Measurements from ENCODE around the gene DNAH14.
"Not testable (repeated sequence)": the region's sequence is repeated elsewhere in the genome, so short reads cannot be mapped to it uniquely, and the experiment has no call there.

Gene DNAH14

DNA sequence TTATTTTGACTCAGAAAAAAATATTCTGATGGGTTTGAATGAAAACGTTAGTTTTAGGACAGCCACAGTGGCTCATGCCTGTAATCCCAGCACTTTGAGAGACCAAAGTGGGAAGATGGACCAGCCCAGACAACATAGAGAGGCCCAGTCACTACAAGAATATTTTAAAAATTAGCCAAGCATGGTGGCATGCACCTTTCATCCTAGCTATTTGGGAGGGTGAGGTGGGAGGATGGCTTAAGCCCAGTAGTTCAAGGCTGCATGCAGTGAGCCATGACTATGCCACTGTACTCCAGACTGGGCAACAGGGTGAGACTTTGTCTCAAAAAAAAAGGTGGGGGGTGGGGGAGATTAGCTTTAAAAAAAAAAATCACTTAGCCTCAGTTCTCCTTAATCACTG, 370.9 kb downstream of the DNAH14 start:
- no peaks in the 10 kb centered on the region for H3K36me3 ChIP-seq (ENCODE audit: control insufficient read depth, insufficient read depth, low read length)
- no peaks in the 10 kb centered on the region for H3K9me3 ChIP-seq (ENCODE audit: control insufficient read depth, low read length)
- no peaks in the 10 kb centered on the region for H3K27me3 ChIP-seq (ENCODE audit: control insufficient read depth, insufficient read depth, low read length)

GRCh38 chr1:225304996-225305395, 375.5 kb downstream of the DNAH14 start:
- Histone ChIP-seq H3K36me3 (ENCODE audit: control insufficient read depth, insufficient read depth, low read length) (no peaks in the 10 kb centered on the region), H3K9ac (ENCODE audit: low read length) (no peak overlapping the region), H3K4me1 (ENCODE audit: control insufficient read depth, insufficient read depth, low read length) (no peaks in the 10 kb centered on the region), H3K9me3 (ENCODE audit: control insufficient read depth, low read length) (no peaks in the 10 kb centered on the region), H3K4me3 (ENCODE audit: low read length) (no peak overlapping the region), H3K27me3 (ENCODE audit: control insufficient read depth, insufficient read depth, low read length) (no peaks in the 10 kb centered on the region)

More for the DNA sequence above, 370.9 kb downstream of the DNAH14 start:
- no peak overlapping the region for H3K9ac ChIP-seq (ENCODE audit: low read length)
- no peaks in the 10 kb centered on the region for H3K4me1 ChIP-seq (ENCODE audit: control insufficient read depth, insufficient read depth, low read length)
- H3K4me3 ChIP-seq (ENCODE audit: low read length): no peak overlapping the region

DNA sequence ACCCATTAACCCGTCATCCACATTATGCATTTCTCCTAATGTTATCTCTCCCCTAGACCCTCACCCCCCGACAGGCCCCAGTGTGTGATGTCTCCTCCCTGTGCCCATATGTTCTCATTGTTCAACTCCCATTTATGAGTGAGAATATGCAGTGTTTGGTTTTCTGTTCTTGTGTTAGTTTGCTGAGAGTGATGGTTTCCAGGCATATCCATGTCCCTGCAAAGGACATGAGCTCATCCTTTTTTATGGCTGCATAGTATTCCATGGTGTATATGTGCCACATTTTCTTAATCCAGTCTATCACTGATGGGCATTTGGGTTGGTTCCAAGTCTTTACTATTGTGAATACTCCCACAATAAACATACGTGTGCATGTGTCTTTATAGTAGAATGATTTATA, 381.1 kb downstream of the DNAH14 start:
- H3K9me3 ChIP-seq (ENCODE audit: control insufficient read depth, low read length); H3K4me3 ChIP-seq (ENCODE audit: low read length); H3K9ac ChIP-seq (ENCODE audit: low read length); H3K36me3 ChIP-seq (ENCODE audit: control insufficient read depth, insufficient read depth, low read length); H3K4me1 ChIP-seq (ENCODE audit: control insufficient read depth, insufficient read depth, low read length); H3K27me3 ChIP-seq (ENCODE audit: control insufficient read depth, insufficient read depth, low read length): not testable (repeated sequence)

GRCh38 chr1:225318706-225319575, 389.5 kb downstream of the DNAH14 start:
- no peak overlapping the region for H3K4me3 ChIP-seq (ENCODE audit: low read length)
- H3K4me1 ChIP-seq (ENCODE audit: control insufficient read depth, insufficient read depth, low read length): no peaks in the 10 kb centered on the region
- H3K27me3 ChIP-seq (ENCODE audit: control insufficient read depth, insufficient read depth, low read length): no peaks in the 10 kb centered on the region
- no peaks in the 10 kb centered on the region for H3K9me3 ChIP-seq (ENCODE audit: control insufficient read depth, low read length)
- no peaks in the 10 kb centered on the region for H3K36me3 ChIP-seq (ENCODE audit: control insufficient read depth, insufficient read depth, low read length)
- no peak overlapping the region for H3K9ac ChIP-seq (ENCODE audit: low read length)

GRCh38 chr1:225319871-225320270, 390.4 kb downstream of the DNAH14 start:
- H3K9ac ChIP-seq (ENCODE audit: low read length): no peak overlapping the region
- no peaks in the 10 kb centered on the region for H3K9me3 ChIP-seq (ENCODE audit: control insufficient read depth, low read length)
- no peaks in the 10 kb centered on the region for H3K36me3 ChIP-seq (ENCODE audit: control insufficient read depth, insufficient read depth, low read length)
- H3K4me1 ChIP-seq (ENCODE audit: control insufficient read depth, insufficient read depth, low read length): no peaks in the 10 kb centered on the region
- H3K27me3 ChIP-seq (ENCODE audit: control insufficient read depth, insufficient read depth, low read length): no peaks in the 10 kb centered on the region
- no peak overlapping the region for H3K4me3 ChIP-seq (ENCODE audit: low read length)

DNA sequence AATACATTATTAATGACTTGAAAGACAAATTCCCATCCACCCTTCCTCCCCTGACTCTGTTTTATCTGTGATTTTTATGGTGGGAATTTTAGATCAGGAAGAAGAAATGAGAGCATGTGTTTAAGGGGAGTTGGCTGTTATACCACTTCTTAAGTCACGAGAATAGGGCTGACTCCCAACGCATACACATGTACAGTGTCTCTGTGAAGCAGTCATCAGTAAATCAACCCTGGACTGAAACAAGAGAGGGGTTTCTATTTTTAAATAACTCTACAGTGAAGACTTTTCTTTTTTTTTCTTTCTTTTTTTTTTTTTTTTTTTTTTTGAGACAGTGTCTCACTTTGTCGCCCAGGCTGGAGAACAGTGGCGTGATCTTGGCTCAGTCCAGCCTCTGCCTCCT, 392.3 kb downstream of the DNAH14 start:
- H3K9me3 ChIP-seq (ENCODE audit: control insufficient read depth, low read length): no peaks in the 10 kb centered on the region
- no peak overlapping the region for H3K9ac ChIP-seq (ENCODE audit: low read length)
- H3K4me1 ChIP-seq (ENCODE audit: control insufficient read depth, insufficient read depth, low read length): no peaks in the 10 kb centered on the region
- no peak overlapping the region for H3K4me3 ChIP-seq (ENCODE audit: low read length)
- no peaks in the 10 kb centered on the region for H3K36me3 ChIP-seq (ENCODE audit: control insufficient read depth, insufficient read depth, low read length)
- H3K27me3 ChIP-seq (ENCODE audit: control insufficient read depth, insufficient read depth, low read length): no peaks in the 10 kb centered on the region

GRCh38 chr1:225329041-225329440, 399.6 kb downstream of the DNAH14 start:
- no peaks in the 10 kb centered on the region for H3K4me1 ChIP-seq (ENCODE audit: control insufficient read depth, insufficient read depth, low read length)
- H3K4me3 ChIP-seq (ENCODE audit: low read length): no peak overlapping the region
- H3K36me3 ChIP-seq (ENCODE audit: control insufficient read depth, insufficient read depth, low read length): no peaks in the 10 kb centered on the region
- H3K9ac ChIP-seq (ENCODE audit: low read length): no peak overlapping the region
- H3K27me3 ChIP-seq (ENCODE audit: control insufficient read depth, insufficient read depth, low read length): no peaks in the 10 kb centered on the region
- no peaks in the 10 kb centered on the region for H3K9me3 ChIP-seq (ENCODE audit: control insufficient read depth, low read length)

GRCh38 chr1:225329996-225330395, 400.5 kb downstream of the DNAH14 start:
- not testable (repeated sequence) for H3K4me1 ChIP-seq (ENCODE audit: control insufficient read depth, insufficient read depth, low read length); H3K36me3 ChIP-seq (ENCODE audit: control insufficient read depth, insufficient read depth, low read length); H3K9me3 ChIP-seq (ENCODE audit: control insufficient read depth, low read length); H3K27me3 ChIP-seq (ENCODE audit: control insufficient read depth, insufficient read depth, low read length); H3K9ac ChIP-seq (ENCODE audit: low read length); H3K4me3 ChIP-seq (ENCODE audit: low read length)

DNA sequence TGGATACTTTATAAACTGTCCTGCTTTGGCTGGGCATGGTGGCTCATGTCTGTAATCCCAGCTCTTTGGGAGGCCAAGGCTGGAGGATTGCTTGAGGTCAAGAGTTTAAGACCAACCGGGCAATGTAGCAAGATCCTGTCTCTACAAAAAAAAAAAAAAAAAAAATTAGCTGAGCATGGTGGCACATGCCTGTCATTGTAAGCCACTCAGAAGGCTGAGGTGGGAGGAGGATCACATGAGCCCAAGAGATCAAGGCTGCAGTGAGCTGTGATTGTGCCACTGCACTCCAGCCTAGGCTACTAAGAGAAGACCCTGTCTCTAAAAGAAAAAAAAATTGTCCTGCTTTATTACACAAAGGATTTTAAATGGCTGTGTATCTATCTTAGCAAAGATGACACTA, 403.2 kb downstream of the DNAH14 start:
- H3K9ac ChIP-seq (ENCODE audit: low read length): no peak overlapping the region
- H3K36me3 ChIP-seq (ENCODE audit: control insufficient read depth, insufficient read depth, low read length): no peaks in the 10 kb centered on the region
- H3K4me3 ChIP-seq (ENCODE audit: low read length): no peak overlapping the region
- H3K9me3 ChIP-seq (ENCODE audit: control insufficient read depth, low read length): no peaks in the 10 kb centered on the region
- H3K27me3 ChIP-seq (ENCODE audit: control insufficient read depth, insufficient read depth, low read length): no peaks in the 10 kb centered on the region
- no peaks in the 10 kb centered on the region for H3K4me1 ChIP-seq (ENCODE audit: control insufficient read depth, insufficient read depth, low read length)

DNA sequence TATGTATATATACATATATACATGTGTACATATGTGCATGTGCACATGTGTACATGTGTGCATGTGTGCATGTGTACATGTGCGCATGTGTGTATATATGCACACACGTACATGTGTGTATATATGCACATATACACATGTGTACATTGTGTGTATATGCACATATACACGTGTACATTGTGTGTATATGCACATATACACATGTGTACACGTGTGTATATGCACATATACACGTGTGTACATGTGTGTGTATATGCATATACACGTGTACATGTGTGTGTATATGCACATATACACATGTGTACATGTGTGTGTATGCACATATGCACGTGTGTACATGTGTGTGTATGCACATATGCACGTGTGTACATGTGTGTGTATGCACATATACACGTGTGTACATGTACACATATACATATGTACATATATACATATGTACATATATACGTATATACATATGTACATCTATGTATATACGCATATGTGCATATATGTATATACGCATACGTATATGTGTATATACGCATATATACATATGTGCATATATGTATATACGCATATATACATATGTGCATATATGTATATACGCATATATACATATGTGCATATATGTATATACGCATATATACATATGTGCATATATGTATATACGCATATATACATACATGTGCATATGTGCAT, 405.8 kb downstream of the DNAH14 start:
- not testable (repeated sequence) for H3K9me3 ChIP-seq (ENCODE audit: control insufficient read depth, low read length); H3K36me3 ChIP-seq (ENCODE audit: control insufficient read depth, insufficient read depth, low read length); H3K4me3 ChIP-seq (ENCODE audit: low read length); H3K9ac ChIP-seq (ENCODE audit: low read length); H3K4me1 ChIP-seq (ENCODE audit: control insufficient read depth, insufficient read depth, low read length); H3K27me3 ChIP-seq (ENCODE audit: control insufficient read depth, insufficient read depth, low read length)

- no peaks in the 10 kb centered on the region for H3K9me3 ChIP-seq (ENCODE audit: control insufficient read depth, low read length)
- no peak overlapping the region for H3K9ac ChIP-seq (ENCODE audit: low read length)
- H3K36me3 ChIP-seq (ENCODE audit: control insufficient read depth, insufficient read depth, low read length): no peaks in the 10 kb centered on the region
- H3K4me3 ChIP-seq (ENCODE audit: low read length): no peak overlapping the region
- no peaks in the 10 kb centered on the region for H3K4me1 ChIP-seq (ENCODE audit: control insufficient read depth, insufficient read depth, low read length)
- no peaks in the 10 kb centered on the region for H3K27me3 ChIP-seq (ENCODE audit: control insufficient read depth, insufficient read depth, low read length)
Measured at GRCh38 chr1:225338545-225338944, 409.1 kb downstream of the DNAH14 start.

DNA sequence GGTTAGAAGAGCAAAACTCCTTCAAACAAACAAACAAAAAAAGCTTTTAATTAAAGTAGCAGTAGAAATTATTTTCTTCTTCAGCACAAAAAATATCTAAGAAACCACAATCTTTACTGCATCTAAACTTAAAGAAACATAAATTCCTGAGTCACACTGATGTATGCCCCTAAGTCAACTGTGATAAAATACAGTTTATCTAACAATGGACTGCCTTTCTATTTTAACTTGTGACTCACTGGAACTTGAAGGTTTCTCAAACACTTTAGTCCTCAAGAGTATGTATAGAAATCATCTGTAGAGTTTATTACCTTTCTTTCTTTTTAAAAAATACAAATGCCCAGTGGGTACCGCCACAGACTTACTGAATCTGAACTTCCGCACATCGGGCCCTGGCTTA, 412.2 kb downstream of the DNAH14 start:
- Histone ChIP-seq H3K36me3 (ENCODE audit: control insufficient read depth, insufficient read depth, low read length) (no peaks in the 10 kb centered on the region), H3K4me1 (ENCODE audit: control insufficient read depth, insufficient read depth, low read length) (no peaks in the 10 kb centered on the region), H3K9ac (ENCODE audit: low read length) (no peak overlapping the region), H3K4me3 (ENCODE audit: low read length) (no peak overlapping the region), H3K9me3 (ENCODE audit: control insufficient read depth, low read length) (no peaks in the 10 kb centered on the region), H3K27me3 (ENCODE audit: control insufficient read depth, insufficient read depth, low read length) (no peaks in the 10 kb centered on the region)
